Spleen (tissue), 11 donors: ENCODE data around the gene CDK14. TPM values are rescaled to one million over a fixed set of nuclear protein-coding genes. Genes with fewer than 3 reads are reported as not detected.
A peak's percentile ranks its signal among the peaks of the same experiment; 100 is the strongest.

Experiments used
- DNase-seq: peaks from one replicate; pipeline ENCODE4 v3.0.0-alpha.2; 2020
- H3K27ac ChIP-seq, 8 donors: fragments of 200-600 bp; sonication (generic) in 7 of 8; 1 replicate in 4 of 8; 2 replicates in 4 of 8; pipeline versions ENCODE4 v1.5.0 to v1.8.0; 2016 to 2021; ENCODE audit warnings: inconsistent platforms in 4 of 8, mild to moderate bottlenecking in 4 of 8, moderate library complexity in 1 of 8
- H3K27me3 ChIP-seq, 7 donors: fragments of 200-600 bp; sonication (generic) in 6 of 7; replicated peaks in 1 of 7; 1 replicate in 4 of 7; 2 replicates in 3 of 7; pipeline versions ENCODE4 v1.5.0 to v1.8.0; 2016 to 2021; ENCODE audit warnings: inconsistent platforms in 3 of 7, mild to moderate bottlenecking in 1 of 7
- H3K36me3 ChIP-seq, 6 donors: fragments of 200-600 bp; sonication (generic) in 5 of 6; 1 replicate in 4 of 6; 2 replicates in 2 of 6; pipeline versions ENCODE4 v1.5.0 to v1.8.0; 2016 to 2021; ENCODE audit warnings: inconsistent platforms in 2 of 6
- H3K4me1 ChIP-seq, 6 donors: fragments of 200-600 bp; sonication (generic) in 5 of 6; 1 replicate in 3 of 6; 2 replicates in 3 of 6; pipeline versions ENCODE4 v1.5.0 to v1.8.0; 2016 to 2021; ENCODE audit warnings: inconsistent platforms in 3 of 6
- H3K4me3 ChIP-seq, 8 donors: fragments of 200-600 bp; sonication (generic) in 7 of 8; 1 replicate in 4 of 8; 2 replicates in 4 of 8; pipeline versions ENCODE4 v1.5.0 to v1.8.0; 2016 to 2021; ENCODE audit warnings: inconsistent platforms in 4 of 8, mild to moderate bottlenecking in 4 of 8, moderate library complexity in 2 of 8
- H3K9me3 ChIP-seq, 8 donors: fragments of 200-600 bp; sonication (generic) in 7 of 8; 1 replicate in 4 of 8; 2 replicates in 4 of 8; pipeline versions ENCODE4 v1.5.0 to v1.8.0; 2016 to 2021; ENCODE audit warnings: inconsistent platforms in 4 of 8
- POLR2A ChIP-seq, 3 donors: fragments of 450-650 bp; IDR thresholded peaks; one replicate each; pipeline ENCODE4 v1.5.1; 2017; ENCODE audit warnings: antibody characterized with exemption in 3 of 3, mild to moderate bottlenecking in 1 of 3
- POLR2AphosphoS5 ChIP-seq, 3 donors: sonication (generic); formaldehyde crosslinking; IDR thresholded peaks; one replicate each; pipeline ENCODE4 v1.5.1; 2017; ENCODE audit warnings: antibody characterized with exemption in 3 of 3
- WGBS, 5 donors: extraction: QIAGEN DNeasy Blood & Tissue Kit in 3 of 5; methylation state at CpG; one replicate each; pipeline versions ENCODE4 v1.1.5 to v1.1.7; 2013 to 2018; 5-methylcytosine and 5-hydroxymethylcytosine counted together
- intact Hi-C: fragments of 100-400 bp; cut with DNase I; formaldehyde crosslinking; loops from one replicate; pipeline ENCODE4 v1.15.0; 2023; ENCODE audit warnings: low total_unique reads
- polyA plus RNA-seq, 3 donors: library from polyadenylated mRNA; stranded (reverse); fragments of 200-250 nt; gene quantifications; one replicate each; pipeline ENCODE4 v1.2.1, GENCODE V29; 2013
- total RNA-seq, 7 donors: library from RNA; depleted of rRNA in 3 of 7; stranded (reverse); fragments of >200 nt in 3 of 7; fragmentation: NEBNext Ultra II Directional in 4 of 7; extraction: Animal tissue kit (Norgen Biotek cat#: 25700) in 4 of 7; gene quantifications; one replicate each; pipeline versions ENCODE4 v1.1.0 to v1.2.1, GENCODE V29; 2016 to 2021
- TF ChIP-seq, protein P1 (sequence below), 11 experiments: fragments of 200-600 bp in 7 of 11; fragments of 450-650 bp in 4 of 11; sonication (generic) in 4 of 11; IDR thresholded peaks in 8 of 11; conservative IDR thresholded peaks in 3 of 11; 1 replicate in 7 of 11; 2 replicates in 4 of 11; pipeline versions ENCODE4 v1.4.0 to v1.8.0; 2016 to 2021; ENCODE audit warnings: antibody characterized with exemption in 11 of 11, inconsistent platforms in 4 of 11, mild to moderate bottlenecking in 1 of 11
- donor health status: healthy with polysubstance abuse.
- donor health status: DM: no; HTN: no; CAD: no; lungs with moderate emphysema.
- donor health status: DM: no; HTN: no; CAD: no.
- donor health status: Bipolar disorder and iron deficiency.
- donor health status: healthy.
- donor health status: DM: no; HTN: no; CAD: no.
- donor health status: DM: yes; HTN: yes; CAD: no.

The CDK14 gene
- total and polyA plus RNA-seq, 10 donors, result 6.6 to 109 (median 51.2) TPM

DNA sequence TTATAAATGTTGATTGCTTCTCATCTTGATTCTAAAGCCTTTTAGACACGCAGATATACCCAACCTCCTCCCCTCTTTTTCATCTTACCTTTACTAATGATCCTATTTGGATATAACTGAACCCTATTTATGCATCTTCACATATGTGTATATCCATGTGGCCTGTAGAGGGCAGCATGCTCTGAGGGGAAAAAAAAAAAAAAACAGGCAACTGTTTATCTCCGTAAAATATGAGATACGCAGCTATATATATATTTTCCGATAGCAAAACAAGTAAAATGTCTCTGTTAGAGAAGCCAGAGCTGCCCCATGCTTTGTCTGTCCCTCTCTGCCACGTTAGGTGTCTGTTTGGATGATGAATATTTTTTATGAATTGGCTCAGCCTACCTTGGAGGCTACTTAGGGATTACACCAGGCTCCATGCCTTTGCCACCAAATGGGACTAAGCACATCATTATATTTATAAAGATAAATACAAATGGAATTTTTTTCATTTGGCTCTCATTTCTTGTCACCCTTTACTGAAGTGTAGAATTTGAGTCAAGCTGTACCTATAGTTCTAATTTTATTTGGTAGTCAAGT lies 493.4 kb downstream of the CDK14 start:
- Histone ChIP-seq H3K27me3 (no peaks in the 10 kb centered on the region), H3K36me3 (peaks cover 0 to 3% (median 0%) of the 10 kb centered on the region in 6 donors), H3K9me3 (no peaks in the 10 kb centered on the region), H3K4me1 (peaks cover 0 to 11% (median 0%) of the 10 kb centered on the region in 6 donors), H3K27ac (no peak overlapping the region), H3K4me3 (peak overlapping the region in 1 of 8 donors; percentile 36)
- 5 to 11% (median 8%) methylated on average over 5 of the region's 5 CpGs for WGBS, 5 donors
- DNase-seq, result no peak
- intact Hi-C loops, result loop anchor here (5.0 kb wide), 1 partner anchor 548 kb away; no protein-coding TSS in a partner anchor
- TF ChIP-seq POLR2A (IDR thresholded peaks at IDR 0.05), result no peak
- TF ChIP-seq, protein P1, sequence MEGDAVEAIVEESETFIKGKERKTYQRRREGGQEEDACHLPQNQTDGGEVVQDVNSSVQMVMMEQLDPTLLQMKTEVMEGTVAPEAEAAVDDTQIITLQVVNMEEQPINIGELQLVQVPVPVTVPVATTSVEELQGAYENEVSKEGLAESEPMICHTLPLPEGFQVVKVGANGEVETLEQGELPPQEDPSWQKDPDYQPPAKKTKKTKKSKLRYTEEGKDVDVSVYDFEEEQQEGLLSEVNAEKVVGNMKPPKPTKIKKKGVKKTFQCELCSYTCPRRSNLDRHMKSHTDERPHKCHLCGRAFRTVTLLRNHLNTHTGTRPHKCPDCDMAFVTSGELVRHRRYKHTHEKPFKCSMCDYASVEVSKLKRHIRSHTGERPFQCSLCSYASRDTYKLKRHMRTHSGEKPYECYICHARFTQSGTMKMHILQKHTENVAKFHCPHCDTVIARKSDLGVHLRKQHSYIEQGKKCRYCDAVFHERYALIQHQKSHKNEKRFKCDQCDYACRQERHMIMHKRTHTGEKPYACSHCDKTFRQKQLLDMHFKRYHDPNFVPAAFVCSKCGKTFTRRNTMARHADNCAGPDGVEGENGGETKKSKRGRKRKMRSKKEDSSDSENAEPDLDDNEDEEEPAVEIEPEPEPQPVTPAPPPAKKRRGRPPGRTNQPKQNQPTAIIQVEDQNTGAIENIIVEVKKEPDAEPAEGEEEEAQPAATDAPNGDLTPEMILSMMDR (IDR thresholded peaks at IDR 0.05 in 8 of 11, conservative IDR thresholded peaks at IDR 0.05 in 3 of 11), result peak in 9 of 11 experiments; percentile 35 to 72 (median 66)

DNA sequence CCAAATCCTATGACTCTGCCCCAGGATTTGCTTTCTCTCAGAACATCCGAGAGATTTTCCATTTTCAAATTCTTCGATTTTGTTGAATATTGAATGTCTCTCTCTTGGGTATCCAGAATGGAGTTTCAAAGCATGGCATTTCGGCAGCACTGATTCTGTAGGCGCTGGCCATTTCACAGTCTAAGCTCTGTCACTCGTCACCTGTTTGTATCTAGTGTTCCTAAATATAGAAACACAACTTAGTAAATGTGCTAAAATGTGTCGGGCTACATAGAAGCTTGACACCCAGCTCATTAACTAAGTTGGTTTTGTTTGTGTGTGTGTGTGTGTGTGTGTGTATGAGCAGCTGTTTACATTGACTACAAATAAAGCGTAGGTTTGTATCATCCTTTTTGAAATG lies 494.6 kb downstream of the CDK14 start:
- no peak for DNase-seq
- Histone ChIP-seq H3K27ac (no peak overlapping the region), H3K4me3 (no peak overlapping the region), H3K36me3 (no peaks in the 10 kb centered on the region), H3K27me3 (no peaks in the 10 kb centered on the region), H3K9me3 (no peaks in the 10 kb centered on the region), H3K4me1 (peaks cover 0 to 11% (median 0%) of the 10 kb centered on the region in 6 donors)
- intact Hi-C loops, result no loop called here
- no peak for TF ChIP-seq POLR2A (IDR thresholded peaks at IDR 0.05)
- no peak for TF ChIP-seq POLR2AphosphoS5 (IDR thresholded peaks at IDR 0.05)
- TF ChIP-seq, protein P1 (IDR thresholded peaks at IDR 0.05 in 8 of 11, conservative IDR thresholded peaks at IDR 0.05 in 3 of 11), result no peak
- WGBS, 5 donors, result 94 to 97% (median 95%) methylated on average over 7 of the region's 7 CpGs

DNA sequence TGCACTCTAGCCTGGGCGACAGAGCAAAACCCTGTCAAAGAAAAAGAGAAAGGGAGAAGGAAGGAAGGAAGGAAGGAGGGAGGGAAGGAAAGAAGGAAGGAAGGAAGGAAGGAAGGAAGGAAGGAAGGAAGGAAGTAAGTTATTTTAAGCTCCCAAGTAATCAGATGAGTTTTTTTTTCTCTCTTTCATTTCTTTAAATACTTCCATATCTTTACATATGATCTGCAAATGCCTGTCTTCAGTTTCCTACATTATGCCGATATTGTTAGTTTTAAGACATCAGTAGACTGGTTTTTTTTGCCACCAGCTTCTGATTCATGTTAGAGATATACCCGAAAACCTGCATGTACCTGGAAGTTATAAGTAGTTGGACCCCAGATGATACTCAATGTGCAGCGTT lies 495.5 kb downstream of the CDK14 start:
- WGBS, 5 donors, result 77 to 92% (median 89%) methylated on average over 4 of the region's 4 CpGs
- intact Hi-C loops, result no loop called here
- TF ChIP-seq POLR2A (IDR thresholded peaks at IDR 0.05) (no peak), POLR2AphosphoS5 (IDR thresholded peaks at IDR 0.05) (no peak)
- TF ChIP-seq, protein P1 (IDR thresholded peaks at IDR 0.05 in 8 of 11, conservative IDR thresholded peaks at IDR 0.05 in 3 of 11), result no peak
- H3K36me3 ChIP-seq, result no peaks in the 10 kb centered on the region
- H3K4me1 ChIP-seq, result peaks cover 0 to 11% (median 0%) of the 10 kb centered on the region in 6 donors
- no peak overlapping the region for H3K4me3 ChIP-seq
- DNase-seq, result no peak
- no peaks in the 10 kb centered on the region for H3K27me3 ChIP-seq
- no peaks in the 10 kb centered on the region for H3K9me3 ChIP-seq
- no peak overlapping the region for H3K27ac ChIP-seq

DNA sequence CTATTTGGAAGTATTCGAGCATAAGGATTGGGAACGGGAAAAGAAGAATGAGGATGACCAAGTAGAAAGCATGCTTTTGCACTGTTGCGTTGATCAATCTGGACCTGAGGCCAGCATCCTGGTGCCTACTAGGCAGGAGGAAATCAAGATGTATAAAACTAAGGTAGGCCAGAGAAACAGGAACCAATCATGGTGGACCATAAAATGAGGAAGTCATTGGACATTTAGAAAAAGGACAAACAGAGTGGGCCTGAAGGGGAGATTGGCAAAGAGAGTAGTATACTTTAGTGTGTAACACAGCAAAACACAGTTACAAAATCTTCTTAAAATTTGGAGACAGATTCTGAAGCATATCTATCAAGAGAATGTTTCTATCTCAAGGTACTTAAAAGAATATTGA lies 497.1 kb downstream of the CDK14 start:
- TF ChIP-seq POLR2A (IDR thresholded peaks at IDR 0.05), result no peak
- TF ChIP-seq, protein P1 (IDR thresholded peaks at IDR 0.05 in 8 of 11, conservative IDR thresholded peaks at IDR 0.05 in 3 of 11), result no peak
- no peak for TF ChIP-seq POLR2AphosphoS5 (IDR thresholded peaks at IDR 0.05)

More for the DNA sequence above, 497.1 kb downstream of the CDK14 start:
- no peaks in the 10 kb centered on the region for H3K9me3 ChIP-seq
- H3K27me3 ChIP-seq, result no peaks in the 10 kb centered on the region
- DNase-seq, result no peak
- peaks cover 0 to 11% (median 0%) of the 10 kb centered on the region in 6 donors for H3K4me1 ChIP-seq
- H3K27ac ChIP-seq, result no peak overlapping the region
- no peak overlapping the region for H3K4me3 ChIP-seq
- intact Hi-C loops, result no loop called here
- WGBS, 5 donors, result 93 to 96% (median 96%) methylated on average over 3 of the region's 3 CpGs
- no peaks in the 10 kb centered on the region for H3K36me3 ChIP-seq
